ENCODE measurements around the gene TMEM151A.
A peak's percentile ranks its signal among the peaks of the same experiment; 100 is the strongest.
"Not testable (repeated sequence)": the region's sequence is repeated elsewhere in the genome, so short reads cannot be mapped to it uniquely, and the experiment has no call there.

The TMEM151A gene

DNA sequence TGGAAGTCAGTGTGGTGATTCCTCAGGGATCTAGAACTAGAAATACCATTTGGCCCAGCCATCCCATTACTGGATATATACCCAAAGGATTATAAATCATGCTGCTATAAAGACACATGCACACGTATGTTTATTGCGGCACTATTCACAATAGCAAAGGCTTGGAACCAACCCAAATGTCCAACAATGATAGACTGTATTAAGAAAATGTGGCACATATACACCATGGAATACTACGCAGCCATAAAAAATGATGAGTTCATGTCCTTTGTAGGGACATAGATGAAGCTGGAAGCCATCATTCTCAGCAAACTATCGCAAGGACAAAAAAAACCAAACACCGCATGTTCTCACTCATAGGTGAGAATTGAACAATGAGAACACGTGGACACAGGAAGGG is 29.1 kb downstream of the TMEM151A start:
- H3K4me1 ChIP-seq (ENCODE audit: control insufficient read depth, insufficient read depth, low read length); H3K9ac ChIP-seq (ENCODE audit: low read depth, low read length); H3K4me3 ChIP-seq (ENCODE audit: low read depth, low read length); H3K9me3 ChIP-seq (ENCODE audit: control insufficient read depth, insufficient read depth, low read length); H3K27me3 ChIP-seq (ENCODE audit: control insufficient read depth, insufficient read depth, low read length); H3K36me3 ChIP-seq (ENCODE audit: control insufficient read depth, insufficient read depth, low read length): not testable (repeated sequence)

DNA sequence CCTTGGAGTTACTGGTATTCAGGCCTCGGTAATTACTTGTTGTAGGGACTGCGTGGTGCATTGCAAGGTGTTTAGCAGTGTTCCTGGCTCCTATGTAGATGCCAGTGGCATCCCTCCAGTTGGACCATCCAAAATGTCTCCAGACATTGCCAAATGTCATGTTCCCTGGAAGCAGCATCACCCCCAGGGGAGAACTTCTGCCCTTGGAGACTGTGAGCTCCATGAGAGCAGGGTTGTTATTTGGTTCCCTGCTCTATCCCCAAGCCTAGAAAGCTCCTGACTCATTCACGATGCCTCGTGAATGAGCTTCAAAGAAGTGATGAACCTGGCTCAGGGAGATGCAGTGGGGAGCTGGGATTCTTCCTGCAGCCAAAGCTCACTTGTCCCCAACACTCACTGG is 29.9 kb downstream of the TMEM151A start:
- Histone ChIP-seq H3K9me3 (ENCODE audit: control insufficient read depth, insufficient read depth, low read length) (no peaks in the 10 kb centered on the region), H3K27me3 (ENCODE audit: control insufficient read depth, insufficient read depth, low read length) (no peaks in the 10 kb centered on the region), H3K4me3 (ENCODE audit: low read depth, low read length) (no peak overlapping the region), H3K4me1 (ENCODE audit: control insufficient read depth, insufficient read depth, low read length) (peaks cover 10% of the 10 kb centered on the region), H3K36me3 (ENCODE audit: control insufficient read depth, insufficient read depth, low read length) (no peaks in the 10 kb centered on the region), H3K9ac (ENCODE audit: low read depth, low read length) (no peak overlapping the region)

- H3K27me3 ChIP-seq (ENCODE audit: control insufficient read depth, insufficient read depth, low read length) = no peaks in the 10 kb centered on the region
- peaks cover 9% of the 10 kb centered on the region for H3K4me1 ChIP-seq (ENCODE audit: control insufficient read depth, insufficient read depth, low read length)
- H3K36me3 ChIP-seq (ENCODE audit: control insufficient read depth, insufficient read depth, low read length) = no peaks in the 10 kb centered on the region
- no peak overlapping the region for H3K9ac ChIP-seq (ENCODE audit: low read depth, low read length)
- no peaks in the 10 kb centered on the region for H3K9me3 ChIP-seq (ENCODE audit: control insufficient read depth, insufficient read depth, low read length)
- no peak overlapping the region for H3K4me3 ChIP-seq (ENCODE audit: low read depth, low read length)
Observed at GRCh38 chr11:66322732-66323427, 31.2 kb downstream of the TMEM151A start.

GRCh38 chr11:66323684-66324083 is 32.0 kb downstream of the TMEM151A start:
- Histone ChIP-seq H3K4me1 (ENCODE audit: control insufficient read depth, insufficient read depth, low read length) (peaks cover 5% of the 10 kb centered on the region), H3K9me3 (ENCODE audit: control insufficient read depth, insufficient read depth, low read length) (no peaks in the 10 kb centered on the region), H3K9ac (ENCODE audit: low read depth, low read length) (no peak overlapping the region), H3K36me3 (ENCODE audit: control insufficient read depth, insufficient read depth, low read length) (no peaks in the 10 kb centered on the region), H3K27me3 (ENCODE audit: control insufficient read depth, insufficient read depth, low read length) (no peaks in the 10 kb centered on the region), H3K4me3 (ENCODE audit: low read depth, low read length) (no peak overlapping the region)

- peaks cover 6% of the 10 kb centered on the region for H3K4me1 ChIP-seq (ENCODE audit: control insufficient read depth, insufficient read depth, low read length)
- H3K4me3 ChIP-seq (ENCODE audit: low read depth, low read length) = no peak overlapping the region
- no peaks in the 10 kb centered on the region for H3K9me3 ChIP-seq (ENCODE audit: control insufficient read depth, insufficient read depth, low read length)
- no peaks in the 10 kb centered on the region for H3K36me3 ChIP-seq (ENCODE audit: control insufficient read depth, insufficient read depth, low read length)
- no peaks in the 10 kb centered on the region for H3K27me3 ChIP-seq (ENCODE audit: control insufficient read depth, insufficient read depth, low read length)
- peak overlapping the region; percentile 37 for H3K9ac ChIP-seq (ENCODE audit: low read depth, low read length)
Observed at GRCh38 chr11:66324664-66325063, 33.0 kb downstream of the TMEM151A start.

- Histone ChIP-seq H3K9ac (ENCODE audit: low read depth, low read length) (peak overlapping the region; percentile 37), H3K36me3 (ENCODE audit: control insufficient read depth, insufficient read depth, low read length) (no peaks in the 10 kb centered on the region), H3K27me3 (ENCODE audit: control insufficient read depth, insufficient read depth, low read length) (no peaks in the 10 kb centered on the region), H3K4me3 (ENCODE audit: low read depth, low read length) (no peak overlapping the region), H3K4me1 (ENCODE audit: control insufficient read depth, insufficient read depth, low read length) (peaks cover 6% of the 10 kb centered on the region), H3K9me3 (ENCODE audit: control insufficient read depth, insufficient read depth, low read length) (no peaks in the 10 kb centered on the region)
Observed at GRCh38 chr11:66325263-66325671, 33.6 kb downstream of the TMEM151A start.

GRCh38 chr11:66326261-66327111 is 34.8 kb downstream of the TMEM151A start:
- Histone ChIP-seq H3K27me3 (ENCODE audit: control insufficient read depth, insufficient read depth, low read length) (no peaks in the 10 kb centered on the region), H3K9me3 (ENCODE audit: control insufficient read depth, insufficient read depth, low read length) (no peaks in the 10 kb centered on the region), H3K4me3 (ENCODE audit: low read depth, low read length) (no peak overlapping the region), H3K36me3 (ENCODE audit: control insufficient read depth, insufficient read depth, low read length) (no peaks in the 10 kb centered on the region), H3K4me1 (ENCODE audit: control insufficient read depth, insufficient read depth, low read length) (peaks cover 6% of the 10 kb centered on the region), H3K9ac (ENCODE audit: low read depth, low read length) (no peak overlapping the region)

DNA sequence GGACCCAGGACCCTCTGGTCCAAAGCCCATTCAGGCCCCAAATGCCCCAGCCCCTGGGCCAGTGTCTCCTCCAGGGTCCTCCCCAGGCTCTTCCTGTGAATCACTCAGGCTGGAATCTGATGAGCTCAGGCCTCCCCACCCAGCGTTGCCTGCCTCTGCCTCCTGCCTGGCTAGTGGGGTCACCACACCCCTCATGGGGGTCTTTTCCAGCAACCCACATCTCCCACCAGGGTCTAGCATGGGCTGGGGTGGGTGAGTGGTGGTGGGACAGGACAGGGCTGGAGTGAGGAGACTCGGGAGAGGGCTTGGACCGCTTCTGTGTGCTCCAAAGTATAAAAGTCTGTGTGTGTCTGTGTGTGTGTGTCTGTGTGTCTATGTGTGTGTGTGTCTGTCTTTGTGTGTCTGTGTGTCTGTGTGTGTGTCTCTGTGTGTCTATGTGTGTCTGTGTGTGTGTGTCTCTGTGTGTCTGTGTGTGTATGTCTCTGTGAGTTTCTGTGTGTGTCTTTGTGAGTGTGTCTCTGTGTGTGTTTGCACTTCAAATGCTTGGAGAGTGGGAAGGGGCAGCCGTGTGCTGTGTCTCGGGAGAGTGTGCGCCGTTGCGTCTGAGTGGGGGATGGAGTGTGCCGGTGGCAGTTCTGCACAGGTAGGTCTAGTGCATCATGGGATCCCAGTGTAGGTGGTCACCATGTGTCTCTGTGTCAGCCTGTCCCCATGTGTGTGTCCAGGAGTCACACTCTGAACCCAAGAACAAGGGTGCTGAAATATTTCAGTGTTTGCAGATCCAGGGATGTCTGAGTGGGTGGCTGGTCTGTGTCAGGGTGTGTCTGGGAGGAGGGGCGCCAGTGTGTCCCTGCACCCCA is 35.7 kb downstream of the TMEM151A start:
- Histone ChIP-seq H3K9ac (ENCODE audit: low read depth, low read length) (no peak overlapping the region), H3K4me3 (ENCODE audit: low read depth, low read length) (no peak overlapping the region), H3K36me3 (ENCODE audit: control insufficient read depth, insufficient read depth, low read length) (no peaks in the 10 kb centered on the region), H3K4me1 (ENCODE audit: control insufficient read depth, insufficient read depth, low read length) (peaks cover 6% of the 10 kb centered on the region), H3K27me3 (ENCODE audit: control insufficient read depth, insufficient read depth, low read length) (no peaks in the 10 kb centered on the region), H3K9me3 (ENCODE audit: control insufficient read depth, insufficient read depth, low read length) (no peaks in the 10 kb centered on the region)

GRCh38 chr11:66328031-66328301 is 36.3 kb downstream of the TMEM151A start:
- peaks cover 6% of the 10 kb centered on the region for H3K4me1 ChIP-seq (ENCODE audit: control insufficient read depth, insufficient read depth, low read length)
- H3K9ac ChIP-seq (ENCODE audit: low read depth, low read length) = no peak overlapping the region
- no peak overlapping the region for H3K4me3 ChIP-seq (ENCODE audit: low read depth, low read length)

GRCh38 chr11:66328302-66329144 is 36.8 kb downstream of the TMEM151A start:
- Histone ChIP-seq H3K4me3 (ENCODE audit: low read depth, low read length) (peak overlapping the region; percentile 26), H3K36me3 (ENCODE audit: control insufficient read depth, insufficient read depth, low read length) (no peaks in the 10 kb centered on the region), H3K27me3 (ENCODE audit: control insufficient read depth, insufficient read depth, low read length) (no peaks in the 10 kb centered on the region), H3K4me1 (ENCODE audit: control insufficient read depth, insufficient read depth, low read length) (peaks cover 6% of the 10 kb centered on the region), H3K9me3 (ENCODE audit: control insufficient read depth, insufficient read depth, low read length) (no peaks in the 10 kb centered on the region), H3K9ac (ENCODE audit: low read depth, low read length) (no peak overlapping the region)

More at GRCh38 chr11:66328031-66328301, 36.3 kb downstream of the TMEM151A start:
- no peaks in the 10 kb centered on the region for H3K36me3 ChIP-seq (ENCODE audit: control insufficient read depth, insufficient read depth, low read length)
- no peaks in the 10 kb centered on the region for H3K27me3 ChIP-seq (ENCODE audit: control insufficient read depth, insufficient read depth, low read length)
- no peaks in the 10 kb centered on the region for H3K9me3 ChIP-seq (ENCODE audit: control insufficient read depth, insufficient read depth, low read length)

DNA sequence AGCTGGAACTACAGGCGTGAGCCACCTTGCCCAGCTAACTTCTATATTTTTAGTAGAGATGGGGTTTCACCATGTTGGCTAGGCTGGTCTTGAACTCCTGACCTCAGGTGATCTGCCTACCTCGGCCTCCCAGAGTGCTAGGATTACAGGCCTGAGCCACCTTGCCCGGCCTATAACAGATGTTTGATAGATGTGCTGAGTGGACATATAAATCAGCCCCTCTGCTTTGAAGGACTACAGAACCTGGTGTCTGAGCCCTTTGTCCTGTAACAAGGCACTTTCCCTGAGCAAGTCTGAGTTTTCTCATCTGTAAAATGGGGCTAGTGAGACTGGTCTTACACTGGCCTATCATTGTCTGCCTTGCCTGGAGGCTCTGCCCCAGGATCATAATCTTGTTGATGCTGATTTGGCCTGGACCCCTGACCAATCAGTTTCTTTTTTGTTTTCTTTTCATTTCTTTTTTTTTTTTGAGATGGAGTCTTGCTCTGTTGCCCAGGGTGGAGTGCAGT is 37.5 kb downstream of the TMEM151A start:
- Histone ChIP-seq H3K4me1 (ENCODE audit: control insufficient read depth, insufficient read depth, low read length) (peaks cover 6% of the 10 kb centered on the region), H3K9ac (ENCODE audit: low read depth, low read length) (no peak overlapping the region), H3K27me3 (ENCODE audit: control insufficient read depth, insufficient read depth, low read length) (no peaks in the 10 kb centered on the region), H3K36me3 (ENCODE audit: control insufficient read depth, insufficient read depth, low read length) (no peaks in the 10 kb centered on the region), H3K4me3 (ENCODE audit: low read depth, low read length) (no peak overlapping the region), H3K9me3 (ENCODE audit: control insufficient read depth, insufficient read depth, low read length) (no peaks in the 10 kb centered on the region)
